Parathyroid adenoma (tissue), 2 donors: ENCODE data around the gene DCP1B.

Experiments
- H2AFZ ChIP-seq: fragments of 300-600 bp; sonication (generic); one replicate; pipeline ENCODE4 v1.7.0; 2017; ENCODE audit warnings: antibody characterized with exemption, mild to moderate bottlenecking
- H3K27ac ChIP-seq: fragments of 300-600 bp; sonication (generic); one replicate; pipeline ENCODE4 v1.7.0; 2017
- H3K27me3 ChIP-seq: fragments of 300-600 bp; sonication (generic); one replicate; pipeline ENCODE4 v1.7.0; 2017; ENCODE audit warnings: low read length; ENCODE audit not compliant: control insufficient read depth, insufficient read depth
- H3K36me3 ChIP-seq: fragments of 300-600 bp; sonication (generic); one replicate; pipeline ENCODE4 v1.7.0; 2017; ENCODE audit warnings: low read length; ENCODE audit not compliant: control insufficient read depth, insufficient read depth
- H3K4me1 ChIP-seq: fragments of 300-600 bp; sonication (generic); one replicate; pipeline ENCODE4 v1.7.0; 2017; ENCODE audit warnings: control low read depth
- H3K4me2 ChIP-seq: fragments of 300-600 bp; sonication (generic); one replicate; pipeline ENCODE4 v1.7.0; 2017; ENCODE audit warnings: low read length
- H3K4me3 ChIP-seq: fragments of 300-600 bp; sonication (generic); one replicate; pipeline ENCODE4 v1.7.0; 2017; ENCODE audit warnings: low read depth, low read length
- H3K79me2 ChIP-seq: fragments of 300-600 bp; sonication (generic); one replicate; pipeline ENCODE4 v1.7.0; 2017; ENCODE audit warnings: control low read depth
- H3K9ac ChIP-seq: fragments of 300-600 bp; sonication (generic); one replicate; pipeline ENCODE4 v1.7.0; 2017; ENCODE audit warnings: mild to moderate bottlenecking
- H3K9me3 ChIP-seq: fragments of 300-600 bp; sonication (generic); one replicate; pipeline ENCODE4 v1.7.0; 2017; ENCODE audit warnings: low read length; ENCODE audit not compliant: control insufficient read depth
- TF ChIP-seq, protein P1 (sequence below): fragments of 300-600 bp; sonication (generic); IDR thresholded peaks from one replicate; pipeline ENCODE4 v1.7.0; 2017; ENCODE audit warnings: antibody characterized with exemption, mild to moderate bottlenecking
- donor health status: primary hyperparathyroidism.

DCP1B gene

DNA sequence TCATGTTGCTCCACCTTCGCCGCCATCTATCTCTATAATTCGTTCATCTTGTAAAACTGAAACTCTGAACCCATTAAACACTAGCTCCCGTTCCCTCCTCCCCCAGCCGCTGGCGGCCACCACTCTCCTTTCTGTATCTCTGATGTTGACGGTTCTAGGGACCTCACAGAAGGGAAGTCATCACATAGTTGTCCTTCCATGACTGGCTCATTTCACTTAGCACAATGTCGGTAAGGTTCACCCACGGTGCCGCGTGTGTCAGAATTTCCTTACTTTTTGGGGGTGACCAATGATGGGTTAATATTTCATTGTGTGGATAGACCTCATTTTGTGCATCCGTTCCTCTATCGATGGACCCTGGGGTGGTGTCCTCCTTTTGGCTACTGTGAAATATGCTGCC lies 83.8 kb downstream of the DCP1B start:
- H3K9me3 ChIP-seq: no peaks in the 10 kb centered on the region
- no peaks in the 10 kb centered on the region for H3K36me3 ChIP-seq
- H3K79me2 ChIP-seq: no peaks in the 10 kb centered on the region
- H3K27ac ChIP-seq: no peak overlapping the region
- H3K9ac ChIP-seq: no peak overlapping the region
- no peak overlapping the region for H2AFZ ChIP-seq
- H3K4me1 ChIP-seq: no peaks in the 10 kb centered on the region
- H3K27me3 ChIP-seq: no peaks in the 10 kb centered on the region
- TF ChIP-seq, protein P1, sequence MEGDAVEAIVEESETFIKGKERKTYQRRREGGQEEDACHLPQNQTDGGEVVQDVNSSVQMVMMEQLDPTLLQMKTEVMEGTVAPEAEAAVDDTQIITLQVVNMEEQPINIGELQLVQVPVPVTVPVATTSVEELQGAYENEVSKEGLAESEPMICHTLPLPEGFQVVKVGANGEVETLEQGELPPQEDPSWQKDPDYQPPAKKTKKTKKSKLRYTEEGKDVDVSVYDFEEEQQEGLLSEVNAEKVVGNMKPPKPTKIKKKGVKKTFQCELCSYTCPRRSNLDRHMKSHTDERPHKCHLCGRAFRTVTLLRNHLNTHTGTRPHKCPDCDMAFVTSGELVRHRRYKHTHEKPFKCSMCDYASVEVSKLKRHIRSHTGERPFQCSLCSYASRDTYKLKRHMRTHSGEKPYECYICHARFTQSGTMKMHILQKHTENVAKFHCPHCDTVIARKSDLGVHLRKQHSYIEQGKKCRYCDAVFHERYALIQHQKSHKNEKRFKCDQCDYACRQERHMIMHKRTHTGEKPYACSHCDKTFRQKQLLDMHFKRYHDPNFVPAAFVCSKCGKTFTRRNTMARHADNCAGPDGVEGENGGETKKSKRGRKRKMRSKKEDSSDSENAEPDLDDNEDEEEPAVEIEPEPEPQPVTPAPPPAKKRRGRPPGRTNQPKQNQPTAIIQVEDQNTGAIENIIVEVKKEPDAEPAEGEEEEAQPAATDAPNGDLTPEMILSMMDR: no peak
- no peak overlapping the region for H3K4me2 ChIP-seq
- H3K4me3 ChIP-seq: no peak overlapping the region

DNA sequence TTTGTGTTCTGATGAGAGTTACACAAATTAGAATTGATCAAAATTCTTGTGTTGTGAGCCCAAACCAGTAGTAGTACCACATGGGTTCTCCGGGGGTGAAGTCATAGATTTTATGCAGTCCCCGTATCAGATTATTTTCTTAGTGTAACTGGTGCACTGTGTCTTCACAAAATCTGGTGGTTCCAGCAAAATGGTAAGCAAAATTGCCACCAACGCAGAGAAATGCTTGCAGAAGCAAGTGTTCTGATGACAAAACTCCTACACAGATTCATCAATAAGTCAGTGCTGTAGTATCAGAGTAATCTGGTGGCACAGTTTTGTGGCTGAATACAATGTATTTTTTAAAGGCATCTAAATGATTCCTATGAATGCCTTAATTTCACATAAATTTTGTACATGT lies 84.5 kb downstream of the DCP1B start:
- no peaks in the 10 kb centered on the region for H3K36me3 ChIP-seq
- no peaks in the 10 kb centered on the region for H3K9me3 ChIP-seq
- no peak overlapping the region for H3K9ac ChIP-seq
- H3K4me2 ChIP-seq: no peak overlapping the region
- H3K79me2 ChIP-seq: no peaks in the 10 kb centered on the region
- no peaks in the 10 kb centered on the region for H3K4me1 ChIP-seq
- no peaks in the 10 kb centered on the region for H3K27me3 ChIP-seq
- TF ChIP-seq, protein P1: no peak
- H2AFZ ChIP-seq: no peak overlapping the region
- H3K27ac ChIP-seq: no peak overlapping the region
- no peak overlapping the region for H3K4me3 ChIP-seq

DNA sequence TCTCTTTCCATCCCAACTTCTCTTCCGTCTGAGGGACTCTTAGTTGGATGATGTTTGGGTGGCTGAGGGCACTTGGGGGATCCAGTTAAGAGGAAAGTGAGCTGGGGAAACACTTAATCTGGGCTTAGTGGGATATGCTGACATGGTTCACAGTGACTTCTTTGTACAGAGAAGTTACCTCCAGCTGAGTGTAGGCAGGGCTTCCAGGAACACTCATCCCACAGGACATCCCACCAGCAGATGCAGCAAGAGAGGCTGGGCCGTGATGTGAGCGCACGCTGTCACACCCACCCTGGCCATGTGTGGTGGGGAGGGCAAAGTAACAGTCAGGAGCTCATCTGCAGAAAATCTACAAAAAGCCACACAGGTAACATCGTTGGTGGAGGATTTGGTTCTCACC lies 85.0 kb downstream of the DCP1B start:
- Histone ChIP-seq H3K27me3 (no peaks in the 10 kb centered on the region), H2AFZ (no peak overlapping the region), H3K4me2 (no peak overlapping the region), H3K9ac (no peak overlapping the region), H3K79me2 (no peaks in the 10 kb centered on the region), H3K36me3 (no peaks in the 10 kb centered on the region), H3K4me3 (no peak overlapping the region), H3K27ac (no peak overlapping the region), H3K4me1 (no peaks in the 10 kb centered on the region), H3K9me3 (no peaks in the 10 kb centered on the region)
- TF ChIP-seq, protein P1: no peak

DNA sequence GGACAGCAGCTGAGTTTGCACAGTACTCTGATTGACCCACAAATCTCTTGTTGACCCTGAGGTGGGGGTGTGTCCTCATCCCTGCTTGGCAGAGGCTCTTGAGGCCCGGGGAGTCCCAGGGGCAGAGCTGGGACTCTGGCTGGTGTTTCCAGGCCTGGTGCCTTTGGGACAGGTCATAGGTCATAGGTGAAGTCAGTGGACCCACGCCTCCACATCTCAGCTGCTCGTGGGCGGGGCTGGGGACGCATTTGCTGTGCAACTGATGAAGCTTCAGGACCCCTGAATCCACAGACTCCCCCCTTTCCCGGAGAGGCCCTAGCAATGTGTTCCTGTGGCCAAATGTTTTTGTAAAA lies 85.4 kb downstream of the DCP1B start:
- H3K27ac ChIP-seq: no peak overlapping the region
- no peaks in the 10 kb centered on the region for H3K9me3 ChIP-seq
- no peaks in the 10 kb centered on the region for H3K36me3 ChIP-seq
- H3K79me2 ChIP-seq: no peaks in the 10 kb centered on the region
- no peak overlapping the region for H3K4me2 ChIP-seq
- no peak overlapping the region for H2AFZ ChIP-seq
- H3K4me1 ChIP-seq: no peaks in the 10 kb centered on the region
- H3K4me3 ChIP-seq: no peak overlapping the region
- no peaks in the 10 kb centered on the region for H3K27me3 ChIP-seq
- TF ChIP-seq, protein P1: no peak
- no peak overlapping the region for H3K9ac ChIP-seq

DNA sequence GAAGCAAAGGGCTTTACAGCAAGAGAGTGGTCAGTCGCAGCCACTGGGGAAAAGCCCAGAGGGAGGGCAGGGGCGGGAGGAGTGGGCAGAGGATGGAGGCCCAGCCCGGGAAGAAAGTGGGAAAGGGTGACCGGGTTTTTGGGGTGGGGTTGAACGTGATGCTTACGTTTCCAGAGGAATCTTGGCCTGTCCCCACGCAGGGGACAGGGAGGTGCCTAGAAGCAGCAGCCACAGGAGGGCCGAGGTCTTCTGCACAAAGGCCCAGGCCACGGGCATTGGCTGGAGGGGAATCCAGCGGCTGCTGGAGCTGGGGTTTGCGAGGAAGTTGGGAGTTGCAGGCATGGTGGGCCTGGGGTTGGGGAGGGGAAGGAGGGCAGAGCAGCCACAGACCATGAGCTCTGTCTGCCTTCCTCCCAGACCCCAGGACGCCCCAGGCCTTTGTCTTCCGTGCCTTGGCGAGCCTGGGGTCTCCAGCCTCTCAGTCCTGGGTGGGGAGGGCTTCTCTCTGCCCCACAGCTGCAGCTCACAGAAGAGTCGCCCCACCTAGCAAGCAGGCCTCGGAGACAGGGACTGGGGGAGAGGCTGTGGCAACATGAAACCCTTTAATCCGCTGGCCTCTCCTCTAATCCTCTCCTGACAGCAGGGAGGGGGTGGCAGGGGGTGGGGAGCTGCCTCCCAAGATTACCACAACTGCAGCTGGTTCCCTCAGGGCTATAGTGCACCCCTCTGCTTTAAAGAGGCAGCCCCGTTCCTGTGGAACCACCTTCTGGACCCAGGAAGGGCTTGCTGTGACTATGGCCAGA lies 86.0 kb downstream of the DCP1B start, which contains the start of gene CACNA2D4:
TSS of gene CACNA2D4 (minus strand) at position 572 of the 803 bp plus-strand sequence. CDS start at position 393, 179 bp downstream.
- Histone ChIP-seq H3K4me2 (no peak within 1 kb of the TSS), H3K4me1 (no peaks in the 10 kb centered on the region), H2AFZ (no peak within 1 kb of the TSS), H3K9me3 (no peaks in the 10 kb centered on the region), H3K79me2 (no peaks in the 10 kb centered on the region), H3K4me3 (no peak within 1 kb of the TSS), H3K9ac (no peak within 1 kb of the TSS), H3K27me3 (no peaks in the 10 kb centered on the region), H3K36me3 (no peaks in the 10 kb centered on the region), H3K27ac (peak within 1 kb of the TSS; percentile 42)
- TF ChIP-seq, protein P1: no peak
